Measurements from ENCODE around the gene BUD13. TPM values are rescaled to one million over a fixed set of nuclear protein-coding genes. Genes with fewer than 3 reads are reported as not detected.
"Not testable (repeated sequence)": the region's sequence is repeated elsewhere in the genome, so short reads cannot be mapped to it uniquely, and the experiment has no call there.

BUD13 gene
- total RNA-seq, 3 donors from 2014 or later: 9.9 to 19.8 (median 15.1) TPM

GRCh38 chr11:116807601-116808261 is 34.9 kb upstream of the BUD13 start:
- TF ChIP-seq POLR2AphosphoS5 (IDR thresholded peaks at IDR 0.05) (no peak), CTCF (IDR thresholded peaks at IDR 0.05) (no peak), POLR2A (IDR thresholded peaks at IDR 0.05) (no peak)
- no peaks in the 10 kb centered on the region for H3K27me3 ChIP-seq
- peak in 1 of 2 donors; percentile 45 for DNase-seq (ENCODE audit: low spot score in 2 of 2)
- H3K9me3 ChIP-seq: no peaks in the 10 kb centered on the region
- no peak overlapping the region for H3K4me3 ChIP-seq
- no peaks in the 10 kb centered on the region for H3K36me3 ChIP-seq
- no peaks in the 10 kb centered on the region for H3K4me1 ChIP-seq
- no peak overlapping the region for H3K27ac ChIP-seq
- intact Hi-C loops (cut with DNase I; ENCODE audit: low total_unique reads): no loop called here

DNA sequence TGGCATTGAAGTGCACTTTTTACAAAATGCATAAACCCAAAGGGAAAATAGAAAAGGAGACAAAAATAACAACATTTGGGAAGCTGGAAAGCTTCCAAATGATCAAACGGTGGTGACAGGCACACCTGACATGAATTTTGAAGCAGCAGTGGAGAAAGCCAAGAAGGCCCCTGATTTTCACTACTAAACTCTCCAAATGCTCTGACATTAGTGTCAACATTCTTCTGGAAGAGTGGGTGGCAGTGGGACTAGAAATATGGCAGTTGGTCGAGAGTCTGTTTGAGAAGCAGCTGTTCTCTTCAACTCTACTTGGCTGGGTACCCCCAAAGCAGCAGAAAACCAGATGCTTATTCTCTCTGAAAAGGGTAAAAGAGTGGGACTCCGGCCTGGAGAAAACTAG is 31.2 kb upstream of the BUD13 start:
- H3K27me3 ChIP-seq: no peaks in the 10 kb centered on the region
- no peak for TF ChIP-seq CTCF (IDR thresholded peaks at IDR 0.05)
- no peak for TF ChIP-seq POLR2A (IDR thresholded peaks at IDR 0.05)
- no peaks in the 10 kb centered on the region for H3K9me3 ChIP-seq
- no peaks in the 10 kb centered on the region for H3K4me1 ChIP-seq
- DNase-seq (ENCODE audit: low spot score in 2 of 2): no peak
- no peaks in the 10 kb centered on the region for H3K36me3 ChIP-seq
- H3K27ac ChIP-seq: no peak overlapping the region
- intact Hi-C loops (cut with DNase I; ENCODE audit: low total_unique reads): no loop called here
- no peak overlapping the region for H3K4me3 ChIP-seq

DNA sequence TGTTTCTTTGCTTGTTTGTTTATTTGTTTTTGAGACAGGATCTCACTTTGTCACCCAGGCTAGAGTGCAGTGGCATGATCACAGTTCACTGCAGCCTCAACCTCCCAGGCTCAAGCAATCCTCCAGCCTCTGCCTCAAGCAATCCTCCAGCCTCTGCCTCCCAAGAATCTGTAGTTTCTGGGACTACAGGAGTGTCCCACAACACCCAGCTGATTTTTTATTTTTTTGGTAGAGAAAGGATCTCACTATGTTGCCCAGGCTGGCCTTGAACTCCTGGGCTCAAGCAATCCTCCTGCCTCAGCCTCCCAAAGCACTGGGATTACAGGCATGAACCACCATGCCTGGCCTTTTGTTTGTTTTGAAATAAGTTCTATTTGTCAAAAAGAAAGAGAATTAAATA is 28.9 kb upstream of the BUD13 start:
- H3K9me3 ChIP-seq; H3K4me3 ChIP-seq; H3K36me3 ChIP-seq; H3K4me1 ChIP-seq; intact Hi-C loops (cut with DNase I; ENCODE audit: low total_unique reads); DNase-seq (ENCODE audit: low spot score in 2 of 2); H3K27ac ChIP-seq; H3K27me3 ChIP-seq: not testable (repeated sequence)

GRCh38 chr11:116800610-116801009 is 27.8 kb upstream of the BUD13 start:
- Histone ChIP-seq H3K27ac (no peak overlapping the region), H3K4me3 (no peak overlapping the region), H3K4me1 (no peaks in the 10 kb centered on the region), H3K9me3 (no peaks in the 10 kb centered on the region), H3K36me3 (no peaks in the 10 kb centered on the region), H3K27me3 (no peaks in the 10 kb centered on the region)
- intact Hi-C loops (cut with DNase I; ENCODE audit: low total_unique reads): no loop called here
- TF ChIP-seq POLR2AphosphoS5 (IDR thresholded peaks at IDR 0.05) (no peak), POLR2A (IDR thresholded peaks at IDR 0.05) (no peak)
- no peak for DNase-seq (ENCODE audit: low spot score in 2 of 2)

DNA sequence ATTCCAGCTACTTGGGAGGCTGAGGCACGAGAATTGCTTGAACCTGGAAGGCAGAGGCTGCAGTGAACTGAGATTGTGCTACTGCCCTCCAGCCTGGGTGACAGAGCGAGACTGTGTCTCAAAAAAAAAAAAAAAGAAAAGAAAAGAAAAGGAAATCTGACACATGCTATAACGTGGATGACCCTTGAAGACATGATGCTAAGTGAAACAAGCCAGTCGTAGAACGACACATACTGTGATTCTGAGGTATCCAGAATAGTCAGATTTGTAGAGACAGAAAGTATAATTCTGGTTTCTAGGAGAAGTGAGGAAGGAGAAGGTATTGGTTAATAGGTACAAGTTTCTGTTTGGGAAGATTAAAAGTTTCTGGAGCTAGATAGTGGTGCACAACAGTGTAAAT is 25.6 kb upstream of the BUD13 start:
- Histone ChIP-seq H3K4me3 (no peak overlapping the region), H3K27ac (no peak overlapping the region), H3K9me3 (no peaks in the 10 kb centered on the region), H3K36me3 (no peaks in the 10 kb centered on the region), H3K4me1 (no peaks in the 10 kb centered on the region), H3K27me3 (no peaks in the 10 kb centered on the region)
- no peak for DNase-seq (ENCODE audit: low spot score in 2 of 2)
- TF ChIP-seq POLR2AphosphoS5 (IDR thresholded peaks at IDR 0.05) (no peak), CTCF (IDR thresholded peaks at IDR 0.05) (no peak), POLR2A (IDR thresholded peaks at IDR 0.05) (no peak)
- intact Hi-C loops (cut with DNase I; ENCODE audit: low total_unique reads): no loop called here

GRCh38 chr11:116797816-116798215 is 25.0 kb upstream of the BUD13 start:
- intact Hi-C loops (cut with DNase I; ENCODE audit: low total_unique reads): no loop called here
- no peak for TF ChIP-seq POLR2AphosphoS5 (IDR thresholded peaks at IDR 0.05)
- TF ChIP-seq POLR2A (IDR thresholded peaks at IDR 0.05): no peak
- TF ChIP-seq CTCF (IDR thresholded peaks at IDR 0.05): no peak
- no peak for DNase-seq (ENCODE audit: low spot score in 2 of 2)
- no peak overlapping the region for H3K27ac ChIP-seq
- H3K4me3 ChIP-seq: no peak overlapping the region
- no peaks in the 10 kb centered on the region for H3K36me3 ChIP-seq
- no peaks in the 10 kb centered on the region for H3K27me3 ChIP-seq
- no peaks in the 10 kb centered on the region for H3K9me3 ChIP-seq
- no peaks in the 10 kb centered on the region for H3K4me1 ChIP-seq

All from breast epithelium (tissue), 4 donors.